Measurements from ENCODE around the gene CARD8.
"Not testable (repeated sequence)": the region's sequence is repeated elsewhere in the genome, so short reads cannot be mapped to it uniquely, and the experiment has no call there.

CARD8 gene

DNA sequence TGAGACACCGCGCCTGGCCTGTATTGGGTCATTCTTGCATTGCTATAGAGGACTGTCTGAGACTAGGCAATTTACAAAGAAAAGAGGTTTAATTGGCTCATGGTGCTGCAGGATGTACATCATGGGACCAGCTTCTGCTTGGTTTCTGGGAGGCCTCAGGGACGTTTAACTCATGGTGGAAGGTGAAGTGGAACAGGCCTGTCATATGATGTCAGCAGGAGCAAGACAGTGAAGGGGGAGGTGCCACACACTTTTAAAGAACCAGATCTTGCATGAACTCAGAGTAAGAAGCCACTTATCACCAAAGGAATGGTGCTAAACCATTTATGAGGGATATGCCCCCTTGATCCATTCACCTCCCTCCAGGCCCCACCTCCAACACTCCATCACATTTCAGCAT is 18.7 kb downstream of the CARD8 start:
- no peak for DNase-seq (ENCODE audit: low read depth in 2 of 2)
- TF ChIP-seq CTCF (IDR thresholded peaks at IDR 0.05; ENCODE audit: low read depth, low read length) = no peak
- H3K4me3 ChIP-seq (replicated peaks in 1 of 2; ENCODE audit: low read depth in 2 of 2, low read length in 2 of 2) = no peak overlapping the region

DNA sequence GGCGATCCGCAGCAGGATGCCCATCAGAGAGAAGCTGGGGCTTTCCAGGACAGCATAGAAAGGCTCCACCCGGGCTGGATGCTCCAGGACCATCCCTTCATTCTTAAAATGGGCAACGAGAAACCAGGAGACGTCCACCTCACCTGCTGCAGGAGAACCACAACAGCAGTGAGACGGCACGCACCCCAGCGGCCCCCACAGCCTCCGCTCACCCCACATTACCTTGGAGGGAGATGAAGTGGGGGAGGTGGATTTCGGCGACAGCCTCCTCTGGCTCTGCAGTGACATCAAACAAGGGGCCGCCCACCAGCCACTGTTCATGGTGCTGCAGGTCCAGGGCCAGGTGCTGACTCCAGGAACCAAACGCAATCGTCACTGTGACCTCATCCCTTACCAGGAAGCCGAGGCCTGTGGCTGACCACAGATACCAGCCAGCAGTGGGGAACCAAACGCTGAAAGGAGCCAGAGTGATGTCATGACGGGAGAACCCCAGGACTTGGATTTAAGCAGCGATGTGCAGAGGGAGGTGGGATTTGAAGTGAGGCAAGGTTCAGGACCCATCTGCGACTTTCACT is 25.1 kb downstream of the CARD8 start:
- no peak for DNase-seq (ENCODE audit: low read depth in 2 of 2)
- TF ChIP-seq CTCF (IDR thresholded peaks at IDR 0.05; ENCODE audit: low read depth, low read length) = no peak
- no peak overlapping the region for H3K4me3 ChIP-seq (replicated peaks in 1 of 2; ENCODE audit: low read depth in 2 of 2, low read length in 2 of 2)

DNA sequence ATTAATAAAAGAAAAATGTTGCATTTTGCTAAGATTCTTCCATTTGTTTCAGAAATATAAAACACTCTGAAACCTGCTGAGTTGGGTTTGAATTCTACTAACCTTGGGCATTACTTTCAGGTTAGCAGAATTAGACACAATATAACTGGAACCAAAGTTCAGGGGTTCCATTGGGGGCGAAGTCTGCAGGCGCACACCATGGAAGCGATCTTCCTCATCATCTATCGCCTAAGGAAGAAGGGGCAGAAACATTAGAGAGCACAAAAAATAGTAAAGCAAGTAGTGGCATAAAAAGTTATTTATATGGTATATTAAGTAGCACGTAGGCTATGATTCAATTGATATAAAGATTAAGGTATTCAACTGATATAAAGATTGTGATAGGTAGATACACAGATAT is 34.1 kb downstream of the CARD8 start:
- no peak for TF ChIP-seq CTCF (IDR thresholded peaks at IDR 0.05; ENCODE audit: low read depth, low read length)
- no peak overlapping the region for H3K4me3 ChIP-seq (replicated peaks in 1 of 2; ENCODE audit: low read depth in 2 of 2, low read length in 2 of 2)

GRCh38 chr19:48220784-48221183 is 34.9 kb downstream of the CARD8 start:
- not testable (repeated sequence) for H3K4me3 ChIP-seq (replicated peaks in 1 of 2; ENCODE audit: low read depth in 2 of 2, low read length in 2 of 2); DNase-seq (ENCODE audit: low read depth in 2 of 2)

More for the DNA sequence above, 34.1 kb downstream of the CARD8 start:
- no peak for DNase-seq (ENCODE audit: low read depth in 2 of 2)

DNA sequence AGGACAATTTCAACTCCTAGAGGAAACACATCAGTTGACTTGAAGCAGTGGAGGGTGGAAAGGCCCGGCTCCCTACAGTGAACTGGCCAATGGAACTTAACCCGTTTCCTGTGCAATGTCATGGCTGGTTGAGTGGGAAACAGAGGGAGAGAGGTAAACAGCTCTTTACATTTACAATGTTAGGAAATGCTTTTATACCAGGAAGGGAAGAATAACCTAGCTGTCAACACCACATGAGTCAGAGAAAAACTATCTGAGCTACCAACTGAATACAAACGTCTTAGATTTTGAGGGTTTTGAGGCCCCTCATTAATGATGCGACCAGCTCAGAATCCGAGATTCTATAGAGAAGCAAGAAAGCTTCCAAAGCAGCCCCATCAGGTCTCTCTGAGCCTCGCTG is 36.7 kb downstream of the CARD8 start:
- H3K4me3 ChIP-seq (replicated peaks in 1 of 2; ENCODE audit: low read depth in 2 of 2, low read length in 2 of 2) = no peak overlapping the region
- DNase-seq (ENCODE audit: low read depth in 2 of 2) = peak; percentile 58 to 61
- TF ChIP-seq CTCF (IDR thresholded peaks at IDR 0.05; ENCODE audit: low read depth, low read length) = no peak

GRCh38 chr19:48216933-48217332 is 38.8 kb downstream of the CARD8 start:
- TF ChIP-seq CTCF (IDR thresholded peaks at IDR 0.05; ENCODE audit: low read depth, low read length) = no peak
- no peak for DNase-seq (ENCODE audit: low read depth in 2 of 2)
- H3K4me3 ChIP-seq (replicated peaks in 1 of 2; ENCODE audit: low read depth in 2 of 2, low read length in 2 of 2) = no peak overlapping the region

- DNase-seq (ENCODE audit: low read depth in 2 of 2) = no peak
- TF ChIP-seq CTCF (IDR thresholded peaks at IDR 0.05; ENCODE audit: low read depth, low read length) = no peak
- H3K4me3 ChIP-seq (replicated peaks in 1 of 2; ENCODE audit: low read depth in 2 of 2, low read length in 2 of 2) = no peak overlapping the region
These were observed 41.8 kb downstream of the CARD8 start for GRCh38 chr19:48213959-48214358.
